Thoracic aorta (tissue), 2 donors: ENCODE measurements around the gene BARX2. TPM values are rescaled to one million over a fixed set of nuclear protein-coding genes. Genes with fewer than 3 reads are reported as not detected.

ENCODE experiments used
- ATAC-seq: fragments of 150-250 bp; one replicate; pipeline ENCODE4 v1.8.0; 2017; ENCODE audit warnings: low read depth; ENCODE audit not compliant: insufficient number of reproducible peaks, low FRiP score
- DNase-seq: peaks from one replicate; pipeline ENCODE4 v3.0.0-alpha.2; 2020; ENCODE audit warnings: low spot score
- H3K27ac ChIP-seq, 2 donors: fragments of 200-600 bp; sonication (generic); 1 replicate in 1 of 2; 2 replicates in 1 of 2; pipeline ENCODE4 v1.5.1; 2016; ENCODE audit warnings: mild to moderate bottlenecking in 2 of 2, moderate library complexity in 2 of 2
- H3K27me3 ChIP-seq: fragments of 200-600 bp; sonication (generic); replicated peaks from 2 replicates; pipeline ENCODE4 v1.6.0; 2016; ENCODE audit warnings: mild to moderate bottlenecking; ENCODE audit not compliant: insufficient read depth
- H3K36me3 ChIP-seq: fragments of 200-600 bp; sonication (generic); one replicate; pipeline ENCODE4 v1.5.1; 2016
- H3K4me1 ChIP-seq, 2 donors: fragments of 200-600 bp; sonication (generic); 1 replicate in 1 of 2; 2 replicates in 1 of 2; pipeline versions ENCODE4 v1.5.1 to v1.6.0; 2016; ENCODE audit warnings: low read depth in 2 of 2, mild to moderate bottlenecking in 1 of 2; ENCODE audit not compliant: control insufficient read depth in 1 of 2
- H3K4me3 ChIP-seq: fragments of 200-600 bp; sonication (generic); 2 replicates; pipeline ENCODE4 v1.5.1; 2016; ENCODE audit warnings: mild to moderate bottlenecking
- H3K9me3 ChIP-seq: fragments of 200-600 bp; sonication (generic); 2 replicates; pipeline ENCODE4 v1.5.1; 2016
- total RNA-seq, 2 donors: library from RNA; depleted of rRNA; stranded (reverse); fragments of >200 nt; gene quantifications; one replicate each; pipeline versions ENCODE4 v1.1.0 to v1.2.3, GENCODE V29; 2016
- TF ChIP-seq, protein P1 (sequence below): fragments of 200-600 bp; sonication (generic); IDR thresholded peaks from one replicate; pipeline ENCODE4 v1.5.1; 2019; ENCODE audit warnings: antibody characterized with exemption

The BARX2 gene
- total RNA-seq, 2 donors from 2014 or later: not detected

DNA sequence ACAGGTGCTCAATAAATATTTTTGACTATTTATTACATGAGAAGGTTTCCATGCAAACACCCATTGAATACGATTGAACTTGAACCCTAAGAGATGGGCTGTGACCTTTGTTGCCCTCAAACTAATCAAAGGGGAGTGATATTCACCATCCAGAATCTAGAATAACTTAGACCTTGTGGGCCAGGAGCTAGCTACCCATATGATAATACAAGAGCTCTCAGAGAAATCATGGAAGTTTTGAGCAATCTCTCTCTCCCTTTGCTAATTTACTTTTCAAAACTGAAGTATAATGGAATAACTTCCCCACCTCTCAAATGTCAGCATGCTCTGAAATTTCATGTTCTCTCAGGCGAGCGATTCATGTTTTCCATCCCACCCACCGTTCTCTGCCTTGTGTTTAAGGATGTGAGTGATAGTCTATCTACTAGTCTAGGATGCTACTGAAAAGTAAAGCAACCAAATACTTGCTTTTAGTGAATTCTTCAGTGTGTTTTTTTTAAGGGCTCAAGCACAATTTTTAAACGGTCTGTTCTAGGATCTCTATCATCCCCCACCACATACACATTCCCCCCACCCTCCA, 33.3 kb downstream of the BARX2 start:
- Histone ChIP-seq H3K27ac (no peak overlapping the region), H3K27me3 (no peaks in the 10 kb centered on the region), H3K9me3 (no peaks in the 10 kb centered on the region), H3K36me3 (no peaks in the 10 kb centered on the region), H3K4me3 (no peak overlapping the region), H3K4me1 (no peaks in the 10 kb centered on the region)
- TF ChIP-seq, protein P1, sequence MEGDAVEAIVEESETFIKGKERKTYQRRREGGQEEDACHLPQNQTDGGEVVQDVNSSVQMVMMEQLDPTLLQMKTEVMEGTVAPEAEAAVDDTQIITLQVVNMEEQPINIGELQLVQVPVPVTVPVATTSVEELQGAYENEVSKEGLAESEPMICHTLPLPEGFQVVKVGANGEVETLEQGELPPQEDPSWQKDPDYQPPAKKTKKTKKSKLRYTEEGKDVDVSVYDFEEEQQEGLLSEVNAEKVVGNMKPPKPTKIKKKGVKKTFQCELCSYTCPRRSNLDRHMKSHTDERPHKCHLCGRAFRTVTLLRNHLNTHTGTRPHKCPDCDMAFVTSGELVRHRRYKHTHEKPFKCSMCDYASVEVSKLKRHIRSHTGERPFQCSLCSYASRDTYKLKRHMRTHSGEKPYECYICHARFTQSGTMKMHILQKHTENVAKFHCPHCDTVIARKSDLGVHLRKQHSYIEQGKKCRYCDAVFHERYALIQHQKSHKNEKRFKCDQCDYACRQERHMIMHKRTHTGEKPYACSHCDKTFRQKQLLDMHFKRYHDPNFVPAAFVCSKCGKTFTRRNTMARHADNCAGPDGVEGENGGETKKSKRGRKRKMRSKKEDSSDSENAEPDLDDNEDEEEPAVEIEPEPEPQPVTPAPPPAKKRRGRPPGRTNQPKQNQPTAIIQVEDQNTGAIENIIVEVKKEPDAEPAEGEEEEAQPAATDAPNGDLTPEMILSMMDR: no peak
- ATAC-seq: no peak
- no peak for DNase-seq

DNA sequence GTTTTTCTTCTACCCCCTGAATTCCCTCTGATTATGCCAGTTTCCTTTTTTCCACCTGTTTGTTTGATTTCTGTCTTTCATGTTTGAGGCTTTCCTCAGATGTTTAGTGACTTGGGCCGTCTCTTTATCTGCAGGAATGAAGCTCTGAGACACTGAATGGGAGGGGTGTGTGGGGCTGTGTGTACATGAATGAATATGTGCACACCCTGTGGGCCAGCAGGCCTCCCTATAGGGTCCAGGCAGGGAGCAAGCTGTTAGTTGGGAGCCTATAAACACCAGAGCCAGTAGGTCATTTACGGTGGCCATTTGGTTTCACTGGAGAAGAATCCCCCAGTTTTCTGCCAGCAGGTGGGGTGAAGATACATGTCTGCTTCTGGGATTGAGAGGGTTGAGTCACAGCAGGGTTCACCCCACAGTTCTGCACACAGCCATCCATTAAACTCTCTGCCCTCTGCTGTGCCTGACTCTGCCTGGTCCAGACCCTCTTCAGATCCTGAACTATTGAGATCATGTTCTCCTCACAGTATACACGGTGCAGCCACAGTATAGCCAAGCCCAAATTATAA, 34.8 kb downstream of the BARX2 start:
- no peak overlapping the region for H3K4me3 ChIP-seq
- TF ChIP-seq, protein P1: no peak
- no peaks in the 10 kb centered on the region for H3K36me3 ChIP-seq
- no peaks in the 10 kb centered on the region for H3K27me3 ChIP-seq
- no peak overlapping the region for H3K27ac ChIP-seq
- no peak for DNase-seq
- ATAC-seq: no peak
- no peaks in the 10 kb centered on the region for H3K9me3 ChIP-seq
- H3K4me1 ChIP-seq: no peaks in the 10 kb centered on the region

- no peaks in the 10 kb centered on the region for H3K36me3 ChIP-seq
- DNase-seq (no peak), ATAC-seq (no peak)
- no peaks in the 10 kb centered on the region for H3K4me1 ChIP-seq
- no peaks in the 10 kb centered on the region for H3K27me3 ChIP-seq
- no peak overlapping the region for H3K4me3 ChIP-seq
- TF ChIP-seq, protein P1: no peak
- H3K27ac ChIP-seq: no peak overlapping the region
- H3K9me3 ChIP-seq: no peaks in the 10 kb centered on the region
Measured at GRCh38 chr11:129412494-129412893, 36.8 kb downstream of the BARX2 start.

DNA sequence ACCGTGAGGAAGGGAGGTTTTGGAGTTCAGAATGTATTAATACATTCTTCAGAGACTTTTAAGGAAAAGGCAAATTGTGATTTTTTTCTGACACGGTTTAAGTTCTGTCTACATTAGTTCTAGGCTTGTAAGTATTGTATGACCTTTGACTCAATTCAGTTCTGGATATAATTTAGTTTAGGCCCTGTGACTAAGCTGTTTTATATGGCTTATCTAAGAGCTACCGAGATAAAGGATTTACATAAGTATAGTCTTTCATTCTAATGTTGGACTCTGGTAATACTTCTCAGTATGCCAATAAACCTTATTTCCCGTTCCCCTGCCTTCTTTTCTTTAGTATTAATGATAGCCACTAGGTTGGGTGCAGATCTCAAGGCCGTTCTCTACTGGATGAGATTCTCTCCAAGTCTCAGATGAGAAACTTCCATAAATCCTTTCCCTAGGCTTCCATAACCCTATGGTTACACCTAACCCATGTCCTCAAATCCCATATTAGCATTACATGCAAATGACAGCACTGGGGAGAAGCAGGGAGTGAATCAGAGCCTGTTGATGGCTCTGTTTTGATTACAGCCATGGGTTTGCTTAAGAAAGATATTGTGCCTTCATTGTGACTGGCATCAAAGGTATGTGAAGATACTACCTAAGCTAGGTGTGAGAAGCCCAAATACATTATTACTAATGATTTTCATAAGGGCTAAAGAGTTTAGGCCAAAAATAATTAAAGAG, 38.7 kb downstream of the BARX2 start:
- no peaks in the 10 kb centered on the region for H3K9me3 ChIP-seq
- H3K4me3 ChIP-seq: no peak overlapping the region
- ATAC-seq (no peak), DNase-seq (no peak)
- H3K27me3 ChIP-seq: no peaks in the 10 kb centered on the region
- H3K36me3 ChIP-seq: no peaks in the 10 kb centered on the region
- no peaks in the 10 kb centered on the region for H3K4me1 ChIP-seq
- TF ChIP-seq, protein P1: no peak
- H3K27ac ChIP-seq: no peak overlapping the region

DNA sequence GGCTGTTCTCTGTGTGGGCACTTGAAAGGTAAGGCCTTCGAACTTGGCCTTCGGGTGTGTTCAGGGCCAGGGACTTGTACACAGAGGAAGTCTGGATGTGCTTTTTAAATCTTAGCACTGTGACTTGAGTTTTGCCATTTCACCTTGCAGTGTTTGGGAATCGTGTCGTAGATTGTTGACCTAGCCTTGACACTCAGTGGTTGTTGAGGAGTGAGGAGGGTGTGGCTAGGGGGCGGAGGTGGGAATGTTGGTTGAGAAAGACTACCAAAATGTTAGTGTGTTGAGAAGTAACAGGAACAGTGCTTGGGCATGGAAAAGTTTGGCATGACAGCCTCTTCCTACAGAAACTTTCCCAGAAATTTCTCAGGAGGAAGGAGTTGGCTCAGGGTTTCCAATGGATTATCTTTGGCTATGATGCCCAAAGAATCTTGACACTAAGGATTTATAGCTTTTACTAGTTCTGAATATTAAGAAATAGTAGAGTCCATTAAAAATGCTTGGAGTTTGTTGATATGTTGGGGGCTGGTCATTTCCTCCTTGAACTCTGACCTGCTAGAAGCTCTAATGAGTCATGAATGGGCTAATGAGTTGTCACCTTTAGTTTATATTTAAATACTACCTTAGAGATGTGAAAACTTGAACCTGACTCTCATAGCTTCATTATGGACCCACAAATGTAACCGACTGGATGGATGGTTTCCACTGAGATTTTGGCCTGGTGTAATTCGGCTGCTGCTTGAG, 40.6 kb downstream of the BARX2 start:
- TF ChIP-seq, protein P1: no peak
- no peak overlapping the region for H3K27ac ChIP-seq
- no peaks in the 10 kb centered on the region for H3K36me3 ChIP-seq
- no peak overlapping the region for H3K4me3 ChIP-seq
- H3K27me3 ChIP-seq: no peaks in the 10 kb centered on the region
- ATAC-seq (no peak), DNase-seq (no peak)
- H3K4me1 ChIP-seq: no peaks in the 10 kb centered on the region
- H3K9me3 ChIP-seq: no peaks in the 10 kb centered on the region
